CD14-positive monocyte (primary cell): ENCODE data around the gene PPP2R3C. TPM values are rescaled to one million over a fixed set of nuclear protein-coding genes. Genes with fewer than 3 reads are reported as not detected.

Experiments used
- DNase-seq, 3 donors: peaks; one replicate each; pipeline ENCODE4 v3.0.0-alpha.2; 2011 to 2022
- H2AFZ ChIP-seq: 2 replicates; pipeline ENCODE4 v1.6.0; 2012; ENCODE audit warnings: mild to moderate bottlenecking, low read depth, low read length, inconsistent platforms; ENCODE audit not compliant: insufficient read depth, poor library complexity, severe bottlenecking
- H3K27ac ChIP-seq, 2 donors: 1 replicate in 1 of 2; 2 replicates in 1 of 2; pipeline ENCODE4 v1.5.1; 2012 to 2013; ENCODE audit warnings: low read length in 2 of 2, control low read depth in 1 of 2, inconsistent platforms in 1 of 2, low read depth in 1 of 2, mild to moderate bottlenecking in 1 of 2
- H3K27me3 ChIP-seq, 2 donors: one replicate each; pipeline versions ENCODE4 v1.6.0 to v1.6.1; 2011 to 2013; ENCODE audit warnings: low read length in 2 of 2; ENCODE audit not compliant: control insufficient read depth in 2 of 2, insufficient read depth in 2 of 2
- H3K36me3 ChIP-seq, 2 donors: replicated peaks in 1 of 2; 1 replicate in 1 of 2; 2 replicates in 1 of 2; pipeline versions ENCODE4 v1.5.1 to v1.6.1; 2012 to 2013; ENCODE audit warnings: low read length in 2 of 2, control low read depth in 1 of 2, inconsistent platforms in 1 of 2, mild to moderate bottlenecking in 1 of 2; ENCODE audit not compliant: insufficient read depth in 2 of 2, control insufficient read depth in 1 of 2
- H3K4me1 ChIP-seq, 2 donors: 1 replicate in 1 of 2; 2 replicates in 1 of 2; pipeline versions ENCODE4 v1.5.1 to v1.6.1; 2012 to 2013; ENCODE audit warnings: low read length in 2 of 2, control low read depth in 1 of 2, inconsistent platforms in 1 of 2, mild to moderate bottlenecking in 1 of 2, moderate library complexity in 1 of 2; ENCODE audit not compliant: insufficient read depth in 2 of 2, control insufficient read depth in 1 of 2
- H3K4me2 ChIP-seq: replicated peaks from 2 replicates; pipeline ENCODE3; 2012; ENCODE audit warnings: low read length, moderate library complexity, mild to moderate bottlenecking; ENCODE audit not compliant: poor library complexity, severe bottlenecking; ENCODE audit errors: extremely low read depth
- H3K4me3 ChIP-seq, 3 experiments: fragments of 200-600 bp in 1 of 3; sonication (generic) in 1 of 3; replicated peaks in 1 of 3; 1 replicate in 2 of 3; 2 replicates in 1 of 3; pipeline ENCODE4 v1.5.1; 2011 to 2013; ENCODE audit warnings: low read length in 3 of 3, mild to moderate bottlenecking in 3 of 3, control low read depth in 2 of 3, low read depth in 2 of 3, inconsistent platforms in 1 of 3, moderate library complexity in 1 of 3
- H3K79me2 ChIP-seq: 2 replicates; pipeline ENCODE4 v1.6.0; 2012; ENCODE audit warnings: mild to moderate bottlenecking, control low read depth, inconsistent platforms, low read length, moderate library complexity; ENCODE audit not compliant: insufficient read depth
- H3K9ac ChIP-seq: 2 replicates; pipeline ENCODE4 v1.6.0; 2017; ENCODE audit warnings: low read length, mild to moderate bottlenecking; ENCODE audit not compliant: insufficient read depth, poor library complexity, severe bottlenecking
- H3K9me3 ChIP-seq, 2 donors: replicated peaks in 1 of 2; 1 replicate in 1 of 2; 2 replicates in 1 of 2; pipeline versions ENCODE4 v1.5.1 to v1.6.1; 2012 to 2013; ENCODE audit warnings: low read length in 2 of 2, control low read depth in 1 of 2; ENCODE audit not compliant: control insufficient read depth in 1 of 2, insufficient read depth in 1 of 2
- H4K20me1 ChIP-seq: 2 replicates; pipeline ENCODE4 v1.6.0; 2012; ENCODE audit warnings: mild to moderate bottlenecking, low read length, control low read depth, moderate library complexity; ENCODE audit not compliant: insufficient read depth
- H3K27ac Mint-ChIP-seq, 7 donors: one replicate each; pipeline ENCODE4 v1.8.0; 2020; ENCODE audit warnings: mild to moderate bottlenecking in 7 of 7, mixed read lengths in 7 of 7, moderate library complexity in 6 of 7, inconsistent platforms in 2 of 7
- H3K27me3 Mint-ChIP-seq, 3 donors: one replicate each; pipeline ENCODE4 v1.8.0; 2021 to 2022; ENCODE audit warnings: low read depth in 3 of 3, mild to moderate bottlenecking in 3 of 3, mixed read lengths in 3 of 3, moderate library complexity in 3 of 3, inconsistent platforms in 1 of 3
- H3K36me3 Mint-ChIP-seq, 2 donors: one replicate each; pipeline ENCODE4 v1.8.0; 2020; ENCODE audit warnings: mixed read lengths in 2 of 2, inconsistent platforms in 1 of 2, mild to moderate bottlenecking in 1 of 2
- H3K4me1 Mint-ChIP-seq: one replicate; pipeline ENCODE4 v1.8.0; 2020; ENCODE audit warnings: mild to moderate bottlenecking, mixed read lengths
- H3K4me3 Mint-ChIP-seq, 2 donors: one replicate each; pipeline ENCODE4 v1.8.0; 2020; ENCODE audit warnings: mild to moderate bottlenecking in 2 of 2, mixed read lengths in 2 of 2, moderate library complexity in 1 of 2
- H3K9me3 Mint-ChIP-seq, 7 donors: one replicate each; pipeline ENCODE4 v1.8.0; 2020 to 2022; ENCODE audit warnings: mixed read lengths in 7 of 7, mild to moderate bottlenecking in 6 of 7, moderate library complexity in 6 of 7, inconsistent platforms in 2 of 7
- CTCF ChIP-seq: fragments of 200-600 bp; IDR thresholded peaks from one replicate; pipeline ENCODE4 v1.8.0; 2022; ENCODE audit warnings: antibody characterized with exemption, mild to moderate bottlenecking
- WGBS: methylation state at CpG from one replicate; pipeline ENCODE4 v1.1.5; 2013; ENCODE audit warnings: missing lambda C conversion rate; ENCODE audit not compliant: insufficient coverage; 5-methylcytosine and 5-hydroxymethylcytosine counted together
- intact Hi-C, 2 donors: fragments of 100-400 bp; cut with micrococcal nuclease; formaldehyde crosslinking; loops; one replicate each; pipeline versions ENCODE4 v1.15.0 to v1.15.1; 2023
- polyA plus RNA-seq, 3 donors: library from polyadenylated mRNA; depleted of rRNA in 1 of 3; unstranded in 2 of 3; stranded (reverse) in 1 of 3; fragments of 300-500 nt in 2 of 3; fragments of >200 nt in 1 of 3; fragmentation: Illumina TruSeq in 2 of 3; gene quantifications; 1 replicate in 2 of 3; 2 replicates in 1 of 3; pipeline ENCODE4 v1.2.3, GENCODE V29; 2012 to 2021

Gene PPP2R3C
- polyA plus RNA-seq, 3 donors = 21.4 to 131 (median 122) TPM

- Mint-ChIP-seq H3K9me3 (no peaks in the 10 kb centered on the region), H3K27me3 (peaks cover 0 to 2% (median 0%) of the 10 kb centered on the region in 3 donors), H3K4me1 (peaks cover 26% of the 10 kb centered on the region), H3K27ac (peak overlapping the region in 3 of 7 donors; percentile 18 to 48 (median 25)), H3K4me3 (no peak overlapping the region), H3K36me3 (peaks cover 7 to 16% of the 10 kb centered on the region in 2 donors)
- TF ChIP-seq CTCF = no peak
- Histone ChIP-seq H3K4me3 (no peak overlapping the region), H3K79me2 (peaks cover 10% of the 10 kb centered on the region), H3K4me2 (no peak overlapping the region), H3K36me3 (peaks cover 4 to 11% of the 10 kb centered on the region in 2 donors), H4K20me1 (no peaks in the 10 kb centered on the region), H3K9me3 (no peaks in the 10 kb centered on the region), H3K9ac (no peak overlapping the region), H2AFZ (no peak overlapping the region), H3K27me3 (no peaks in the 10 kb centered on the region), H3K27ac (no peak overlapping the region), H3K4me1 (peaks cover 15 to 24% of the 10 kb centered on the region in 2 donors)
- intact Hi-C loops = loop anchor here (2.0 to 10.0 kb wide), 7 partner anchors 63 to 257 kb away; partner anchors contain the start of genes PPP2R3C (in 2 of the 2), SRP54 (in 2 of the 2) and PRORP (in 1 of the 2)
- DNase-seq = no peak
- WGBS = no CpG with 5 or more reads among the region's 4 CpGs
These were observed 73.7 kb downstream of the PPP2R3C start for GRCh38 chr14:35047976-35048513.

DNA sequence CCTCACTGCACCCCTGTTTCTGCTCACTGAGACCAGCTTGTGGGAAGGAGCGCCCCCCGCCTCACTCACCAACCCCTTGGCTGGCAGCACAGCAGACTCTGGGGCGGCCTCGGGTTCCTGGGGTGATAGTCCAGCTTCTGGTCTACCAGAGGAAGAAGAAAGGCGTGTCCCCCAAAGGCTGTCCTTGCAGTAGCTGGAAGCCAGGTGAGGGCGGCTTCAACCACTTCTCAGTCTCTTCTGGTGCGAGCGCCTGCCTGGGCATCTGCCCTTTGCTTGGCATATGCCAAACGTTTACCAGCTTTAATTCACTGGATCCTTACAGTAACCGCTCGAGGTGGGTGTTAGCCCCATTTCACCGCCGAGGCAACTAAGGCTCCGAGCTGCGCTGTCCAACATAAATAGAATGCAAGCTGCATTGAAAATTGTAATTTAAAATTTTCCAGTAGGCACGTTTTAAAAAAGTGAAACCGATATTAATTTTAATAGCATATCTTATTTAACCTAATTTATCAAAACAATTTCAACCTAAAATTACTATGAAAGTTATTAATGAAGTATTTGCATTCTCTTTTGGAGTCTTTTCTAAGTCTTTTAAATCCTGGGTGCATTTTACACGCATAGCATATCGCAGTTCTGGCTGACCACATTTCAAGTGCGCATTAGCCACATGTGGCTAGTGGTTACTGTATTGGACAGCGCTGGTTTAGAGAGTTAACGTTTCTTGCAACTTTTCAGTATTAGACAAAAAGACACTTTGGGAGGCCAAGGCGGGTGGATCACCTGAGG is 74.8 kb downstream of the PPP2R3C start:
- H3K27ac ChIP-seq = peak overlapping the region; percentile 89 to 95
- peaks cover 10% of the 10 kb centered on the region for H3K79me2 ChIP-seq
- H3K9me3 ChIP-seq = no peaks in the 10 kb centered on the region
- intact Hi-C loops = loop anchor here (2.0 to 10.0 kb wide), 7 partner anchors 62 to 258 kb away; partner anchors contain the start of genes PPP2R3C (in 2 of the 2), SRP54 (in 2 of the 2) and PRORP (in 1 of the 2)
- H3K9me3 Mint-ChIP-seq = no peaks in the 10 kb centered on the region
- peaks cover 26% of the 10 kb centered on the region for H3K4me1 Mint-ChIP-seq
- WGBS = 30% methylated on average over 12 of the region's 23 CpGs
- H2AFZ ChIP-seq = peak overlapping the region; percentile 92
- H3K4me1 ChIP-seq = peaks cover 15 to 24% of the 10 kb centered on the region in 2 donors
- peak overlapping the region; percentile 96 for H3K4me3 Mint-ChIP-seq
- H3K27me3 ChIP-seq = no peaks in the 10 kb centered on the region
- no peaks in the 10 kb centered on the region for H4K20me1 ChIP-seq
- peak overlapping the region; percentile 94 for H3K9ac ChIP-seq
- no peak for TF ChIP-seq CTCF
- H3K4me3 ChIP-seq = peak overlapping the region; percentile 72 to 94 (median 72)
- peak in 1 of 3 donors; percentile 16 for DNase-seq
- H3K4me2 ChIP-seq = peak overlapping the region; percentile 95
- peak overlapping the region; percentile 94 to 100 (median 98) for H3K27ac Mint-ChIP-seq
- H3K27me3 Mint-ChIP-seq = peaks cover 0 to 3% (median 0%) of the 10 kb centered on the region in 3 donors
- peaks cover 7 to 11% of the 10 kb centered on the region in 2 donors for H3K36me3 Mint-ChIP-seq
- H3K36me3 ChIP-seq = peaks cover 0 to 5% of the 10 kb centered on the region in 2 donors
